ENCODE measurements around the gene TTN. TPM values are rescaled to one million over a fixed set of nuclear protein-coding genes. Genes with fewer than 3 reads are reported as not detected.

TTN gene
- total RNA-seq, 1 experiment from 2014 or later: 0.13 TPM

DNA sequence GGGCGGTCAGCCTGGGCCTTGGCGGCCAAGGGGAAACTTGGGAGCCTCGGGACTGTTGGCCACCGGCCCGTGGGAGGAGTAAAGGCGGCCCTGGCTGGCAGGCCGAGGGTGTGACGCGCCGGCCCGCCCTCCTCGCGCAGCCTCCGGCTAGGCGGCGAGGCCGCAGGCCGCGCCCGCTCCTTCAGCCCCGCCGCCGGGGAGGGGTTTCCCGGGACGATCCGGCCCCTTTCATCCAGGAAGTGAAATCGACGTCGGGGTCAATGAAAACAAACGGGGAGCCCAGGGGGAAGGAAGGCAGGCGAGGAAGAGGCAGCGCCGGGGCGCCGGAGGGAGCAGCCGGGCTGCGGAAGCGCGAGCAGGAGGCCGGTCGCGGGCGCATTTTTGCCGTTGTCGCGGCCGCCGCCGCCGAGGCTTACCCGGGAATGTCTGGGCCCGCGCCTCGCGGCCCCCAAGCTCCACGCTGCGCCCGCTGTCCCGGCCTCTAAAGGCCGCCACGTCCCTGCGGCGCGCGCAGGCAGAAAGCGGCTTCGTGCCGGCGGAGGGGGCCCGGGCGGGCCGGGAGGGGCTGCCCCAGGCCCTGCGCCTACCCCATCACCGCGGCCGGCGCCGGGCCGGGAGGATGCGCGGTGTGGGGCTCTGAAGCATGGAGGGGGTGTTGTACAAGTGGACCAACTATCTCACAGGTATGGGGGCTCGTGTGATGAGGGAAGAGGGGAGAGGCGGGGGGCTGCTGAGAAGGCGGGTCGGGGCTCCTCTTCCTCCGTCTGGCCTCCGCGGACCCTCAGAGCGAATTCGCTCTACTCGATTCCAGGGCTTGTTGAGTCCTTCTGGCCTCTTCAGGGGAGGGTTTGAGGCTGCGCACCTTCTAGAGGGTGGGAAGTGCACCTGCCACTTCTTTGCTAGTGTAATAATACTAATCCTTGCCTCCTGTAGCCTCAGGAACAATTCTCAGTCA lies 326.7 kb downstream of the TTN start, which contains the start of gene PLEKHA3:
TSS of gene PLEKHA3 (plus strand) at position 231 of the 955 bp plus-strand sequence. CDS start at position 644, 413 bp downstream.
- ChIA-PET CTCF (no interaction called here), POLR2A (interaction anchor here (0.7 kb wide), 1 partner anchor 102 kb away, joined by 3 read pairs; no protein-coding TSS in a partner anchor)
- intact Hi-C loops (cut with micrococcal nuclease; ENCODE audit: unreplicated experiment): no loop called here

DNA sequence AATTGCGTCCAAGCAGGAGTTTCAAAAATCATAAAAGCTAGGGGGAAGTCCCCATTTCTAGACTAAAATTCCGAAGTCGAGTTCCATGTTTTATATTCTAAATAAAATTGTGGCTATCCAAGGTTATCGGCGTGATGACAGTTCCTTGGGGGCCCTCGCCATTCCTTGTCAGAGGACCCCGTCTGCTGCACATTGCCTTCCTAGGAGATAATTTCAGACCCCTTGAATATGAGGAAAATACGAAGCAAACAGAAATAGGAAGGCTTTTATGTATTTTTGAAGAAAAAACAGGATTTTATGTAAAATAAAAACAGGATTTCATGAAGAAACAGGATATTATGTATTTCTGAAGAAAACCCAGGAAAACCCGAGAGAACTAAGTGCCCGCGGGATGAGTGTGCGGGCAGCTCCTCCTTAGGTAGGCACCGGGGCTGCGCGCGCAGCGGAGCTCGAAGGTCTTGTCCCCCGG lies 327.4 kb downstream of the TTN start:
- Histone ChIP-seq H3K4me3 (ENCODE audit: low read depth in 2 of 2, low read length in 2 of 2) (peak overlapping the region; percentile 56 to 89), H3K27ac (ENCODE audit: low read length) (peak overlapping the region; percentile 84), H3K36me3 (ENCODE audit: control insufficient read depth, insufficient read depth, low read length) (no peaks in the 10 kb centered on the region), H3K4me1 (ENCODE audit: control insufficient read depth, insufficient read depth, low read length) (peaks cover 25% of the 10 kb centered on the region), H3K27me3 (ENCODE audit: control insufficient read depth, insufficient read depth, low read length) (no peaks in the 10 kb centered on the region), H3K9me3 (ENCODE audit: control insufficient read depth, insufficient read depth, low read depth, low read length) (no peaks in the 10 kb centered on the region)
- in situ Hi-C loops (cut with HindIII; ENCODE audit: low pct_unique_long_range_greater_than_20kb, low sequenced_read_pairs): no loop called here
- ChIA-PET POLR2A (interaction anchor here (0.7 kb wide), 1 partner anchor 103 kb away, joined by 3 read pairs; no protein-coding TSS in a partner anchor), CTCF (no interaction called here)
- no TSS peak for BruUV-seq (replicated peaks)
- TF ChIP-seq SIN3A (IDR thresholded peaks at IDR 0.05; ENCODE audit: borderline replicate concordance, insufficient read depth, low read depth, low read length): no peak
- TF ChIP-seq POLR2AphosphoS5 (IDR thresholded peaks at IDR 0.05; ENCODE audit: low read depth, low read length): 0 out of 2 replicates have a peak, but pooled peaks have one; percentile 19
- intact Hi-C loops (cut with micrococcal nuclease; ENCODE audit: unreplicated experiment): loop anchor here (2.0 to 5.0 kb wide), 2 partner anchors 29 to 43 kb away; partner anchors contain the start of genes PJVK and PRKRA
- DNase-seq (ENCODE audit: low read depth, low spot score): no peak
- no peak for ATAC-seq

More for the DNA sequence above, 326.7 kb downstream of the TTN start, which contains the start of gene PLEKHA3:
- H3K27ac ChIP-seq (ENCODE audit: low read length): peak within 1 kb of the TSS; percentile 84
- H3K9me3 ChIP-seq (ENCODE audit: control insufficient read depth, insufficient read depth, low read depth, low read length): no peaks in the 10 kb centered on the region
- BruUV-seq (replicated peaks): no TSS peak
- DNase-seq (ENCODE audit: low read depth, low spot score) (no peak), ATAC-seq (peak; percentile 94)
- in situ Hi-C loops (cut with HindIII; ENCODE audit: low pct_unique_long_range_greater_than_20kb, low sequenced_read_pairs): no loop called here
- H3K36me3 ChIP-seq (ENCODE audit: control insufficient read depth, insufficient read depth, low read length): no peaks in the 10 kb centered on the region
- no peaks in the 10 kb centered on the region for H3K27me3 ChIP-seq (ENCODE audit: control insufficient read depth, insufficient read depth, low read length)
- no peak for TF ChIP-seq POLR2AphosphoS5 (IDR thresholded peaks at IDR 0.05; ENCODE audit: low read depth, low read length)
- peak; percentile 80 for TF ChIP-seq TCF7L2 (IDR thresholded peaks at IDR 0.05; ENCODE audit: low read depth, low read length)
- 0 out of 2 replicates have a peak, but pooled peaks have one; percentile 84 for TF ChIP-seq SIN3A (IDR thresholded peaks at IDR 0.05; ENCODE audit: borderline replicate concordance, insufficient read depth, low read depth, low read length)
- TF ChIP-seq, protein P1, sequence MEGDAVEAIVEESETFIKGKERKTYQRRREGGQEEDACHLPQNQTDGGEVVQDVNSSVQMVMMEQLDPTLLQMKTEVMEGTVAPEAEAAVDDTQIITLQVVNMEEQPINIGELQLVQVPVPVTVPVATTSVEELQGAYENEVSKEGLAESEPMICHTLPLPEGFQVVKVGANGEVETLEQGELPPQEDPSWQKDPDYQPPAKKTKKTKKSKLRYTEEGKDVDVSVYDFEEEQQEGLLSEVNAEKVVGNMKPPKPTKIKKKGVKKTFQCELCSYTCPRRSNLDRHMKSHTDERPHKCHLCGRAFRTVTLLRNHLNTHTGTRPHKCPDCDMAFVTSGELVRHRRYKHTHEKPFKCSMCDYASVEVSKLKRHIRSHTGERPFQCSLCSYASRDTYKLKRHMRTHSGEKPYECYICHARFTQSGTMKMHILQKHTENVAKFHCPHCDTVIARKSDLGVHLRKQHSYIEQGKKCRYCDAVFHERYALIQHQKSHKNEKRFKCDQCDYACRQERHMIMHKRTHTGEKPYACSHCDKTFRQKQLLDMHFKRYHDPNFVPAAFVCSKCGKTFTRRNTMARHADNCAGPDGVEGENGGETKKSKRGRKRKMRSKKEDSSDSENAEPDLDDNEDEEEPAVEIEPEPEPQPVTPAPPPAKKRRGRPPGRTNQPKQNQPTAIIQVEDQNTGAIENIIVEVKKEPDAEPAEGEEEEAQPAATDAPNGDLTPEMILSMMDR (IDR thresholded peaks at IDR 0.05): no peak
- TF ChIP-seq, protein P2, sequence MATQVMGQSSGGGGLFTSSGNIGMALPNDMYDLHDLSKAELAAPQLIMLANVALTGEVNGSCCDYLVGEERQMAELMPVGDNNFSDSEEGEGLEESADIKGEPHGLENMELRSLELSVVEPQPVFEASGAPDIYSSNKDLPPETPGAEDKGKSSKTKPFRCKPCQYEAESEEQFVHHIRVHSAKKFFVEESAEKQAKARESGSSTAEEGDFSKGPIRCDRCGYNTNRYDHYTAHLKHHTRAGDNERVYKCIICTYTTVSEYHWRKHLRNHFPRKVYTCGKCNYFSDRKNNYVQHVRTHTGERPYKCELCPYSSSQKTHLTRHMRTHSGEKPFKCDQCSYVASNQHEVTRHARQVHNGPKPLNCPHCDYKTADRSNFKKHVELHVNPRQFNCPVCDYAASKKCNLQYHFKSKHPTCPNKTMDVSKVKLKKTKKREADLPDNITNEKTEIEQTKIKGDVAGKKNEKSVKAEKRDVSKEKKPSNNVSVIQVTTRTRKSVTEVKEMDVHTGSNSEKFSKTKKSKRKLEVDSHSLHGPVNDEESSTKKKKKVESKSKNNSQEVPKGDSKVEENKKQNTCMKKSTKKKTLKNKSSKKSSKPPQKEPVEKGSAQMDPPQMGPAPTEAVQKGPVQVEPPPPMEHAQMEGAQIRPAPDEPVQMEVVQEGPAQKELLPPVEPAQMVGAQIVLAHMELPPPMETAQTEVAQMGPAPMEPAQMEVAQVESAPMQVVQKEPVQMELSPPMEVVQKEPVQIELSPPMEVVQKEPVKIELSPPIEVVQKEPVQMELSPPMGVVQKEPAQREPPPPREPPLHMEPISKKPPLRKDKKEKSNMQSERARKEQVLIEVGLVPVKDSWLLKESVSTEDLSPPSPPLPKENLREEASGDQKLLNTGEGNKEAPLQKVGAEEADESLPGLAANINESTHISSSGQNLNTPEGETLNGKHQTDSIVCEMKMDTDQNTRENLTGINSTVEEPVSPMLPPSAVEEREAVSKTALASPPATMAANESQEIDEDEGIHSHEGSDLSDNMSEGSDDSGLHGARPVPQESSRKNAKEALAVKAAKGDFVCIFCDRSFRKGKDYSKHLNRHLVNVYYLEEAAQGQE (IDR thresholded peaks at IDR 0.05; ENCODE audit: insufficient read depth in 1 of 2, low read depth in 2 of 2, low read length in 1 of 2): no peak
- H3K4me1 ChIP-seq (ENCODE audit: control insufficient read depth, insufficient read depth, low read length): peaks cover 25% of the 10 kb centered on the region
- peak within 1 kb of the TSS; percentile 71 to 89 for H3K4me3 ChIP-seq (ENCODE audit: low read depth in 2 of 2, low read length in 2 of 2)

All from Panc1 (cell line).